SK-N-MC (cell line): Measurements from ENCODE around the gene ZMIZ1.

ENCODE experiments used
- DNase-seq: peaks from one replicate; pipeline ENCODE4 v3.0.0-alpha.2; 2011; ENCODE audit warnings: low read depth, low spot score
- H3K27ac ChIP-seq: fragments of 200-600 bp; sonication (generic); 2 replicates; pipeline ENCODE4 v1.5.1; 2016; ENCODE audit warnings: mixed run types
- H3K36me3 ChIP-seq: fragments of 200-600 bp; sonication (generic); 2 replicates; pipeline ENCODE4 v1.6.1; 2017; ENCODE audit warnings: antibody characterized with exemption, low read length, mixed read lengths; ENCODE audit not compliant: insufficient read depth
- H3K4me3 ChIP-seq: fragments of 200-600 bp; sonication (generic); 2 replicates; pipeline ENCODE4 v1.5.1; 2016
- H3K9ac ChIP-seq: fragments of 200-600 bp; sonication (generic); 2 replicates; pipeline ENCODE4 v1.8.0; 2017; ENCODE audit warnings: mixed run types, mixed read lengths; ENCODE audit not compliant: insufficient read length
- H3K9me3 ChIP-seq: fragments of 200-600 bp; sonication (generic); 2 replicates; pipeline ENCODE4 v1.6.1; 2017; ENCODE audit warnings: low read depth, mild to moderate bottlenecking, antibody characterized with exemption, low read length, moderate library complexity, mixed read lengths
- EZH2 ChIP-seq: fragments of 200-600 bp; sonication (generic); IDR thresholded peaks from one replicate; pipeline ENCODE4 v1.6.1; 2017; ENCODE audit warnings: antibody characterized with exemption
- FOXP2 ChIP-seq: optimal IDR thresholded peaks from 2 replicates; pipeline ENCODE3; 2011; ENCODE audit warnings: mild to moderate bottlenecking, moderate library complexity; ENCODE audit not compliant: insufficient read depth; ENCODE audit errors: extremely low read length, control extremely low read depth
- POLR2AphosphoS5 ChIP-seq: IDR thresholded peaks from 2 replicates; pipeline ENCODE4 v1.6.1; 2012; ENCODE audit warnings: mild to moderate bottlenecking, low read depth, low read length, borderline replicate concordance

Gene ZMIZ1

GRCh38 chr10:79209340-79209739 is 140.6 kb downstream of the ZMIZ1 start:
- DNase-seq: no peak
- H3K9me3 ChIP-seq: no peaks in the 10 kb centered on the region
- no peak overlapping the region for H3K9ac ChIP-seq
- H3K36me3 ChIP-seq: no peaks in the 10 kb centered on the region
- TF ChIP-seq POLR2AphosphoS5: no peak
- TF ChIP-seq EZH2: no peak
- TF ChIP-seq FOXP2: no peak
- H3K27ac ChIP-seq: no peak overlapping the region
- H3K4me3 ChIP-seq: no peak overlapping the region

GRCh38 chr10:79209831-79210230 is 141.1 kb downstream of the ZMIZ1 start:
- DNase-seq: no peak
- no peaks in the 10 kb centered on the region for H3K9me3 ChIP-seq
- no peak overlapping the region for H3K9ac ChIP-seq
- TF ChIP-seq POLR2AphosphoS5 (no peak), EZH2 (no peak), FOXP2 (no peak)
- H3K27ac ChIP-seq: no peak overlapping the region
- no peak overlapping the region for H3K4me3 ChIP-seq
- no peaks in the 10 kb centered on the region for H3K36me3 ChIP-seq

DNA sequence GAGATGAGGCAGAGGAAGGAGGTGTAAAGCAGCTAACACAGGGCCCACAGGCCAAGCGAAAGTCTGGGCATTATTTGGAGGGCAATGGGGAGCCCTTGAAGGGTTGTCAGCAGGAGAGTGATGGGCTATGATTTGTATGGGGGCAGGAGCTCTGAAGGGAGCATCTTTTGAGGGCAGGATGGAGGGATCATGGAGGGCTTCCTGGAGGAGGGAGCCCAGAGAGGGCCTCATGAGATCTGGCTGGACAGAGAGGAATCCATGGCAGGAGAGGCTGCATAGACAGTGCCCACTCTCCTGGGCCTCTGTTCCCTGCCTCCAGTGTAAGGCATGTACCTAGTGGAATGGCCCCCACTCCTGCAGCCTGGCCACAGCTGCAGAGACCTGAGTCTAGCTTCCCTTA is 141.9 kb downstream of the ZMIZ1 start:
- no peaks in the 10 kb centered on the region for H3K9me3 ChIP-seq
- no peak for DNase-seq
- no peak overlapping the region for H3K27ac ChIP-seq
- no peak overlapping the region for H3K9ac ChIP-seq
- no peak overlapping the region for H3K4me3 ChIP-seq
- no peaks in the 10 kb centered on the region for H3K36me3 ChIP-seq
- TF ChIP-seq EZH2: no peak
- no peak for TF ChIP-seq POLR2AphosphoS5
- TF ChIP-seq FOXP2: no peak

- Histone ChIP-seq H3K9me3 (no peaks in the 10 kb centered on the region), H3K4me3 (no peak overlapping the region), H3K27ac (no peak overlapping the region), H3K9ac (no peak overlapping the region), H3K36me3 (no peaks in the 10 kb centered on the region)
- DNase-seq: no peak
- no peak for TF ChIP-seq FOXP2
- no peak for TF ChIP-seq EZH2
- no peak for TF ChIP-seq POLR2AphosphoS5
Observed at GRCh38 chr10:79211616-79212015, 142.8 kb downstream of the ZMIZ1 start.

DNA sequence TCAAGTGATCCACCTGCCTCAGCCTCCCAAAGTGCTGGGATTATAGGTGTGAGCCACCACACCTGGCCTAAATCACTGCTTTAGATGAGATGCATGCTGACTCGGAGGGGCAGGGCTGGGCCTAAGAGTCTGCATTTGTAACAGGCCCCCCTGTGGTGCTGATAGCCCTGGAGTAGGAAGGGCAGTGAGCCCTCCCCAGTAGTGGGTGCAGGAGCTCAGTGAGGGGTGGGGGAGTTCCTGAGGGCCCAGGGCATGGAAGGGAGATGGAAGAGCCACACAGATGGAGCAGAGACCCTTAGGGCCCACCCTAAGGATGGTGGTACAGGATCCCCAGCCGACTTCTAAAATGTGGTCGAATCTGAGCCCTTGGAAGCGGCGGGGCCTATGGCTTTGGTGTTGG is 146.8 kb downstream of the ZMIZ1 start:
- TF ChIP-seq EZH2: no peak
- no peak for TF ChIP-seq POLR2AphosphoS5
- TF ChIP-seq FOXP2: no peak
- no peak overlapping the region for H3K9ac ChIP-seq
- no peaks in the 10 kb centered on the region for H3K9me3 ChIP-seq
- H3K36me3 ChIP-seq: no peaks in the 10 kb centered on the region
- no peak overlapping the region for H3K27ac ChIP-seq
- no peak overlapping the region for H3K4me3 ChIP-seq
- no peak for DNase-seq

DNA sequence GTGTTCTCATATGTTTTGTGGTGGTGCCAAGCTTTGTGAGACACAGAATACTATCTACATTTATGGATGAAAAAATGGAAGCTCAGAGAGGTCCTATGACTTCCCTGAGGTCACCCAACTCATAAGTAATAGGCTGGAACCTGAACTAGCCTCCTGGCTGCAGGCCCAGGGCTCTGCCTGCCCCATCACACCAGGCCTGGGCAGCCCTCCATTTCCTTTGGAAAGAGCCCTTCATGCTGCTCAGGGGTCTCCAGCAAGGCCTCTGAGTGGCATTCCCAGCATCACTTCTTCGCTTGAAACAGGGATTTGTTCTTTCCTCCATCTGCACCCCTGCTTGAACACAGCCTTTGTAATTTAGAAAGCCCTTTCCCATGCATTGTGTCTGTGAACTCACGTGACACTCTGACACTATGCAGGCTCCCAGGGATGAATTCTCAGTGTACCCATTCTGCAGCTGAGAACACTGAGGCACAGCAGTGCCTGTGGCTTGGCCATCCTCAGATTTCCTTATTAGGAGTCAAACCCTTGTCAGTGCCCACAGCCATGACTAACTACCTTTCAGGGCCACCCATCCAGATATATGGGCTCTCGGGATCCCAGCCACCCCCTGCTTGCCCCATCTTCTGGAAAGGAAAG is 150.7 kb downstream of the ZMIZ1 start:
- Histone ChIP-seq H3K4me3 (no peak overlapping the region), H3K36me3 (no peaks in the 10 kb centered on the region), H3K9ac (no peak overlapping the region), H3K9me3 (no peaks in the 10 kb centered on the region), H3K27ac (no peak overlapping the region)
- DNase-seq: no peak
- no peak for TF ChIP-seq POLR2AphosphoS5
- no peak for TF ChIP-seq FOXP2
- no peak for TF ChIP-seq EZH2

DNA sequence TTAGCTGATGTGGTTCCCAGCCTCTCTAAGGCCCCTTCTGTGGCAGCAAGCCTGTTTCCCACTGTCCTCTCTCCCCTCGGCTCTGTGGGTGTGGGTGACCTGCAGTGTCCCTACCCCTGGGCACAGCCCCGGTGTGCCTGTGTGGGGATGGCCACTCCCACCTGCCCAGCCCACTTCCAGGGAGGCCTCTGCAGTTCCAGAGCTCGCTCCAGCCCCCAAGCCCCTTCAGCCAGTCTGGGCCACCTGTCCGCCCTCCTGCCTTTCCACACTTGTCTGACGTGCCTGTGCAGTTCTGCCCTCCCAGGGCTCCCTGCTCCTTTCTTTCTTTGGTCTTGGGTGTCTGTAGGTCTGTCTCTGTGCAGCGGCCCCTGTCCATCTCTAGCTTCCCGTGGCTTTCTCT is 151.5 kb downstream of the ZMIZ1 start:
- Histone ChIP-seq H3K36me3 (no peaks in the 10 kb centered on the region), H3K4me3 (no peak overlapping the region), H3K27ac (no peak overlapping the region), H3K9me3 (no peaks in the 10 kb centered on the region), H3K9ac (no peak overlapping the region)
- no peak for TF ChIP-seq EZH2
- no peak for TF ChIP-seq FOXP2
- no peak for TF ChIP-seq POLR2AphosphoS5
- DNase-seq: no peak

- no peak for DNase-seq
- Histone ChIP-seq H3K36me3 (no peaks in the 10 kb centered on the region), H3K27ac (no peak overlapping the region), H3K9ac (no peak overlapping the region), H3K9me3 (no peaks in the 10 kb centered on the region), H3K4me3 (no peak overlapping the region)
- TF ChIP-seq EZH2 (no peak), FOXP2 (no peak), POLR2AphosphoS5 (no peak)
Observed at GRCh38 chr10:79221110-79222051, 152.6 kb downstream of the ZMIZ1 start.
